ENCODE results near the gene IL1RN.

IL1RN gene

DNA sequence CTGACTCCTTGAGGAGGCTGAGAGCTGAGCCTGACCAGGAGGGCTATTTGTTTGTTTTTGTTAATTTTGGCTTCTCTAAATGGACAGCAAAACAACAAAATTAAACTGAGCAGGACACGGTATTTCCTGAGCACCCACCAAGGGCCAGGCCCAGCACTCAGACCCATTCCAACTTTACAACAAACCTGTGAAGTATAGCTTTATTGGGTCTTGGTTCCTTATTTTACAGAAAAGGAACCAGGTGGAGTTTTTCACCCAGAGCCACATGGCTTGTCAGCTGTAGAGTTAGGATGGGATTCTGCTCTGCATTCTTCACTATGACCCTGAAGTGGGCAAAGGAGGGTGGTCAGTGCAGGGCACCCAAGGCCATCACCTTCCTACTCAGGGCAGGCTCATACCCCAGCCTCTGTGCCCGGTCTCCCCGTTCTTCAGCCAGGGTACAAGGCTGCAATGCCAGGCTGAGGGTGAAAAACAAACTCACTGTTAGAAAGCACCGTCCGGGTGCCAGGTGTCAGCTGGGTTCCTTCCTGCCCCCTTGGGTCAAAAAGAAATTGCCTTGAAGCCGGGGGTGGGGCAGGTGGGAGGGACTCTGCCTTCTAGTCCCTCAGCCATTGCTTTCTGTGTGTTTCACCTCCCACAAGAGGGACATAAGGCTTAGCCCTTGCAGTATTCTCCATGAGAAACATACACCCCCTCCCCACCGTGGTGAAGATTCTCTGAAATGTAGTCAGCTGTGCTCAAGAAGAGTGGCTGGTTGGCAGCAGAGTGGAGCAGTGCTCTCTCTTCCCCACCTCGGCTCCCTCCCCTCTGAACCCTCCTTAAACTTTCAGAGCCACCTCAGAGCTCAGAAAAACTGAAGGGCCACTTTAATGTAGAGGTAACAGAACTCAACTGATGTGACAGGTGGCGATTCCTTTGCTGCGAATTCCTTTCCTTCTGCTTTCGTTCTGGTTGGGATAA, 48.6 kb downstream of the IL1RN start:
- peak overlapping the region; percentile 73 for H3K4me3 ChIP-seq (ENCODE audit: low read depth, low read length)
- TF ChIP-seq, protein P1, sequence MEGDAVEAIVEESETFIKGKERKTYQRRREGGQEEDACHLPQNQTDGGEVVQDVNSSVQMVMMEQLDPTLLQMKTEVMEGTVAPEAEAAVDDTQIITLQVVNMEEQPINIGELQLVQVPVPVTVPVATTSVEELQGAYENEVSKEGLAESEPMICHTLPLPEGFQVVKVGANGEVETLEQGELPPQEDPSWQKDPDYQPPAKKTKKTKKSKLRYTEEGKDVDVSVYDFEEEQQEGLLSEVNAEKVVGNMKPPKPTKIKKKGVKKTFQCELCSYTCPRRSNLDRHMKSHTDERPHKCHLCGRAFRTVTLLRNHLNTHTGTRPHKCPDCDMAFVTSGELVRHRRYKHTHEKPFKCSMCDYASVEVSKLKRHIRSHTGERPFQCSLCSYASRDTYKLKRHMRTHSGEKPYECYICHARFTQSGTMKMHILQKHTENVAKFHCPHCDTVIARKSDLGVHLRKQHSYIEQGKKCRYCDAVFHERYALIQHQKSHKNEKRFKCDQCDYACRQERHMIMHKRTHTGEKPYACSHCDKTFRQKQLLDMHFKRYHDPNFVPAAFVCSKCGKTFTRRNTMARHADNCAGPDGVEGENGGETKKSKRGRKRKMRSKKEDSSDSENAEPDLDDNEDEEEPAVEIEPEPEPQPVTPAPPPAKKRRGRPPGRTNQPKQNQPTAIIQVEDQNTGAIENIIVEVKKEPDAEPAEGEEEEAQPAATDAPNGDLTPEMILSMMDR (IDR thresholded peaks at IDR 0.05; ENCODE audit: low read depth, low read length, missing control alignments): no peak
- DNase-seq (ENCODE audit: low read depth): no peak

DNA sequence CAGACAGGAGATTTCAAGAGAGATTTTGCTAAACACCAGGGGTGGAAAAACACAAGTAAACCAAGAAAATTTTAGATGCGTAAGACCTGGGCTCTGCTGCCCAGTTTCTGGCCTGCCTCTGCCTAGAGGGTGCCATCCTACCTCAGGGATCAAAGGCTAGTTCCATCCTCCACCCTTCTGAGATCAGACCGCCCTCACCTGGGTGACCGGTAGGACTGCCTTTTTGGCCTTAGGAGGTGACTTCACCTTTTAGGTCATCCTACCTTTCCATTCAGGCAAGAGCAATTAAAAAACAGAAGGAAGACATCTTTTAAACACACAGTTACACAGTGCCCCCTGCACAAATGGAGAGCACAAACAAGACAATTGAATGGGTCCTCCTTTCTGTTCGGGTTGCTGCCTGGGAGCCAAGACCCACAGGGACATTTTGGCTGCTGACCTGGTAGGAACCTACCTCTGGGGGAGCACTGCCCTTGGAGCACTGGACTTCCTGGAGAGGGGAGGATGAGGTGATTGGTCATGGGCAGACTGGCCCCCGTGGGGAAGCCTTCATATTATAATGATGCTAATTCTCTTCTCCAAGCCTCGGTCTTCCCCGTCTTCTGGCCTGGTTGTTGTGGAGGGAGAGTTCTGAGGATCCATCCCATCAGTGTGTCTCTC, 49.4 kb downstream of the IL1RN start:
- DNase-seq (ENCODE audit: low read depth): no peak
- H3K4me3 ChIP-seq (ENCODE audit: low read depth, low read length): peak overlapping the region; percentile 73
- TF ChIP-seq, protein P1 (IDR thresholded peaks at IDR 0.05; ENCODE audit: low read depth, low read length, missing control alignments): no peak

DNA sequence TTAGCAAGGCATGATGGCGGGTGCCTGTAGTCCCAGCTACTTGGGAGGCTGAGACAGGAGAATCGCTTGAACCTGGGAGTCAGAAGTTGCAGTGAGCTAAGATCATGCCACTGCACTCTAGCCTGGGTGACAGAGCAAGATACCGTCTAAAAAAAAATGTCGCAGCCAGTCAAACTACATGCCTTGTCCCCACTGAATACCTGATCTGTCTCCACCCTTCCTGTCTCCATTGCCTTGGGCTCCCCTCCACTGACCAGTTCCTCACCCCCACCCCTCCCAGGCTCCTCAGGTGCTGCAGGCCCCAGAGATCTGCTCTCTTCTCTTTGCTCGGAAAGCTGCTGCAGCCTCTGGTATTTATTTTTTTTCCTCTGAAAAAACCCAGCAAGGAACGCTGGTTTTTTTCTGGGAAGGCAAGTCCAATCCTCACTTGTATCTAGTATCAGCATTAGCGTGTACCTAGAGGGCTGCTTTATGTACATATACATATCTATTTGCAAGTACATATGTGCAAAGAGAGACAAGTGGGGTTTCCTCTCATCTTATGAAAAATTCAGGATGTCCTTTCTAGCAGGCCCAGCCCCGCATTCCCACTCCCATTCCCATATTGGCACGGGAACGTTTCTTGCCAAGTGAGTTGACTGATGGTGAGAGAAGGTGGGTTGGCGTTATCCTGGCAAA, 50.8 kb downstream of the IL1RN start:
- no peak for DNase-seq (ENCODE audit: low read depth)
- TF ChIP-seq, protein P1 (IDR thresholded peaks at IDR 0.05; ENCODE audit: low read depth, low read length, missing control alignments): no peak
- H3K4me3 ChIP-seq (ENCODE audit: low read depth, low read length): no peak overlapping the region

DNA sequence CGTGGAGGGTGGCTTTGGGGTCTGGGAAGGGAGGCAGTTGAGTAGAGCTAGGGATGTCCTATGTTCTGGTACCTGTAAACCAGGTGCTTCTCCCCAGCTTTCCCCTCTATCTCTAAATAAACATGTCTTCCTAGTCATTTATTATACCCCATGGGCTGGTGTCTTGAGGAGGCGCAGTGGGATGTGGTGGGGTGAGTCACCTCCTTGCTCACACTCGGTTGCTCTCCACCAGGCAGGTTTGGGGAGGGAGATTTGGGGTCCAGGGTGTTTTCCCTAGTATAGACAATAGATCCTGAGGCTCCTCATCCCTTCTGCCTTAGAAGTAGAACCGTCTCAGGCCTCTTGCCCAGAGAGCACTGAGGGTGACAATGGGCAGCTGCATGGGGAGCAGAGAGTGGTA, 51.5 kb downstream of the IL1RN start:
- no peak for DNase-seq (ENCODE audit: low read depth)
- no peak overlapping the region for H3K4me3 ChIP-seq (ENCODE audit: low read depth, low read length)
- TF ChIP-seq, protein P1 (IDR thresholded peaks at IDR 0.05; ENCODE audit: low read depth, low read length, missing control alignments): no peak

DNA sequence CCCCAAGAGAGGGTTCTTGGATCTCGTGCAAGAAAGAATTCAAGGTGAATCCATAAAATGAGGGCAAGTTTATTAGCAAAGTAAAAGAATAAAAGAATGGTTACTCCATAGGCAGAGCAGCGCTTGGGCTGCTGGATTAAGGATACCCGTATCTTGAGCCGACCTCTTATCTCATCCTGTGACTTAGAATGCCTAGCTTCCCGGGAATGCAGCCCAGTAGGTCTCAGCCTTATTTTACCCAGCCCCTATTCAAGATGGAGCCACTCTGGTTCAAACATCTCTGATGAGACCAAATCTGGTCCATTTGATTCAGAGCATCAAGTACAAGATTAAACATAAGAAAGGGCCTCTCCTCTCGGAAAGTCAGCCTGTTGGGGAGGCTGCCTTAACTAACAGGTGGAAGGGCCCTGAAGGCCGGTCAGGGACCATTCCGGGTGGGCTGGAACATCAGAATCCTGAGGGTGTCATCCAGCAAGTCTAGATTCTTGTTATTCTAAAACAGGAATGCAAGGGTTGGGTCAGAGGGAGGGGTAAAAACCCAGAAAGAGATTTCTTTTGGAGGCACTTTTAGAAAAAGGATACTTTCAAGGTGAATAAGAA, 52.1 kb downstream of the IL1RN start:
- no peak overlapping the region for H3K4me3 ChIP-seq (ENCODE audit: low read depth, low read length)
- TF ChIP-seq, protein P1 (IDR thresholded peaks at IDR 0.05; ENCODE audit: low read depth, low read length, missing control alignments): no peak
- DNase-seq (ENCODE audit: low read depth): no peak

DNA sequence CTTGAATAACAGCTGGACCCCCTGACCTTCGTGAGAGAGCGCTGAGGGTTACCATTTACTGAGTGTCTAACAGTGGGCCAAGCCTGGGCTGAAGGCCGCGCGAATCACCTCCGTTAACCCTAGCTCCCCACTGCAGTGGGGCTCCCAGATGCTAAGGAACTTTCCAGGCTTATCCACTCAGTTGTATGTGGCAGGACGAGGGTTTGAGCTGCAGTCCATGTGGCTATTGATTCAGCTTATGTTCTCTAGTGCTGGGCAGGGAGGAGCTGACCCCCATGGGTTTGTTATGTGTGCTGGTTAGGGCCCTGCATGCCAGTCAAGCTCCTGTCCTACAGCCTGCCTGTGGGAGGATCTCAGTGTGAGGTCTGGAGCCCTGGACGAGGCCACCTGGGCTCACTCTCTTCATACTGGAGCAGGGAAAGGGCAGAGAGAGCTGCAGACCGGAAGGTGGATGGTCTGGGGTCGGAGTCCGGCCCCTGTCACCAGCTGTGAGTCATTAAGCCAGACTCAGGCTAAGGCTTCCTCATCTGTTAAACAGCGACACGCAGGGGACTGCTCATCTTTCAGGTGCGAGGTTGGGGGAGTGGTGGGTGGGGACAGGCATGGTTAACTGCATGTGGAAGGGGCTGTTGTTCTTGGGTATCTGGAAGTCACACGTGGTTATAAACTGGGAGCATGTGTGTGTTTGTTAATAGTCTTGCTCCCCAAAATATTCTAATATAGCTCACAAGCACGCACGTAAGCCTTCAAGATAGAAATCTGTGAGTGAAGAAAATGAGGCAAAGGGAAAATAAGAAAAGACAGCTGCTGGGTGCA, 52.9 kb downstream of the IL1RN start:
- no peak for DNase-seq (ENCODE audit: low read depth)
- H3K4me3 ChIP-seq (ENCODE audit: low read depth, low read length): no peak overlapping the region
- TF ChIP-seq, protein P1 (IDR thresholded peaks at IDR 0.05; ENCODE audit: low read depth, low read length, missing control alignments): no peak
